DOHH2 (cell line): Measurements from ENCODE around the gene GABRB1.

Source experiments
- H3F3A ChIP-seq: fragments of 200-600 bp; sonication (generic), shearing (Covaris generic); 2 replicates; pipeline ENCODE4 v1.6.0; 2016; ENCODE audit warnings: antibody characterized with exemption, mild to moderate bottlenecking; ENCODE audit not compliant: control insufficient read depth, insufficient read depth
- H3K27ac ChIP-seq: fragments of 200-600 bp; sonication (generic); 2 replicates; pipeline ENCODE4 v1.5.1; 2014; ENCODE audit warnings: low read depth, mild to moderate bottlenecking, low read length, moderate library complexity
- H3K27me3 ChIP-seq: fragments of 200-600 bp; sonication (generic); 2 replicates; pipeline ENCODE4 v1.6.1; 2014; ENCODE audit warnings: mild to moderate bottlenecking, low read length, mixed read lengths; ENCODE audit not compliant: control insufficient read depth
- H3K36me3 ChIP-seq: fragments of 200-600 bp; sonication (generic); 2 replicates; pipeline ENCODE4 v1.6.1; 2014; ENCODE audit warnings: mild to moderate bottlenecking, low read length, moderate library complexity, mixed read lengths; ENCODE audit not compliant: control insufficient read depth
- H3K4me1 ChIP-seq: fragments of 200-600 bp; sonication (generic); 2 replicates; pipeline ENCODE4 v1.6.1; 2014; ENCODE audit warnings: mild to moderate bottlenecking, low read length, mixed read lengths; ENCODE audit not compliant: control insufficient read depth
- H3K4me2 ChIP-seq: fragments of 200-600 bp; sonication (generic); 2 replicates; pipeline ENCODE4 v1.6.0; 2014; ENCODE audit warnings: mild to moderate bottlenecking, low read length, moderate library complexity
- H3K4me3 ChIP-seq: fragments of 200-600 bp; sonication (generic); 2 replicates; pipeline ENCODE4 v1.5.1; 2014; ENCODE audit warnings: mild to moderate bottlenecking, low read length, mixed read lengths
- H3K79me2 ChIP-seq: fragments of 200-600 bp; sonication (generic); 2 replicates; pipeline ENCODE4 v1.6.1; 2014; ENCODE audit warnings: mild to moderate bottlenecking, low read length, mixed read lengths; ENCODE audit not compliant: control insufficient read depth
- H3K9me2 ChIP-seq: fragments of 200-600 bp; sonication (generic); replicated peaks from 2 replicates; pipeline ENCODE4 v1.6.1; 2014; ENCODE audit warnings: mild to moderate bottlenecking, low read length, mixed read lengths; ENCODE audit not compliant: control insufficient read depth
- H3K9me3 ChIP-seq: fragments of 200-600 bp; sonication (generic); 2 replicates; pipeline ENCODE4 v1.6.1; 2014; ENCODE audit warnings: antibody characterized with exemption, low read length, mixed read lengths; ENCODE audit not compliant: control insufficient read depth, insufficient read depth
- H4K20me1 ChIP-seq: fragments of 200-600 bp; sonication (generic); 2 replicates; pipeline ENCODE4 v1.6.0; 2014; ENCODE audit warnings: low read depth, mild to moderate bottlenecking, antibody characterized with exemption, low read length, moderate library complexity; ENCODE audit not compliant: control insufficient read depth, insufficient read depth
- CTCF ChIP-seq: fragments of 200-600 bp; sonication (generic); IDR thresholded peaks from one replicate; pipeline ENCODE4 v1.5.1; 2014; ENCODE audit warnings: antibody characterized with exemption, mild to moderate bottlenecking, low read depth, low read length; ENCODE audit not compliant: poor library complexity, severe bottlenecking
- EZH2phosphoT487 ChIP-seq: fragments of 200-600 bp; sonication (generic); IDR thresholded peaks from 2 replicates; pipeline ENCODE4 v1.6.1; 2017; ENCODE audit warnings: borderline replicate concordance, mild to moderate bottlenecking, antibody characterized with exemption, low read length, moderate library complexity, mixed read lengths

GABRB1 gene

DNA sequence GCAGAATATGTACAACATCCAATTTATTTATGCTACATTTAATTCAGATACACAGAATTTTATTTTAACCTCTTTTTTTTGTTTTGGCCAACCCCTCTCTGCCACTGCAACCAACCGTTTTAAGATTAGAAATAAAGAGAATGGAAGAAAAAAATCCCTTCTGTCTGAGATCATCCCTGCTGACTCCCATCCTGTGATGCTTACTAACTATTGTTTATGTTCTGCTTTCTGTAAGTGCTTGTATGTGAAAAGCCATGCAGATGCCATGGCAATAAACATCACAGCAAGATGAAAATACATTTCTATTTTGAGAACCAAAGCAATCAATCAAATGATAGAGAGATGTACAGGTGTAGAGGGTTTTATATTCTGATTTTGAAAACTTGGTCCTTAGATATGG, 70.1 kb downstream of the GABRB1 start:
- no peak for TF ChIP-seq CTCF
- TF ChIP-seq EZH2phosphoT487 = no peak
- Histone ChIP-seq H3K9me2 (no peaks in the 10 kb centered on the region), H3K79me2 (no peaks in the 10 kb centered on the region), H3K9me3 (no peaks in the 10 kb centered on the region), H3K4me1 (no peaks in the 10 kb centered on the region), H4K20me1 (no peaks in the 10 kb centered on the region), H3F3A (no peaks in the 10 kb centered on the region), H3K27ac (no peak overlapping the region), H3K4me3 (no peak overlapping the region), H3K27me3 (peaks cover 4% of the 10 kb centered on the region; the same call in 1 of the 2 replicates), H3K4me2 (no peak overlapping the region), H3K36me3 (no peaks in the 10 kb centered on the region)

- Histone ChIP-seq H3K4me3 (no peak overlapping the region), H3K36me3 (no peaks in the 10 kb centered on the region), H3K9me3 (no peaks in the 10 kb centered on the region), H3K27me3 (peaks cover 4% of the 10 kb centered on the region; the same call in 1 of the 2 replicates), H3K4me2 (no peak overlapping the region), H3F3A (no peaks in the 10 kb centered on the region), H3K79me2 (no peaks in the 10 kb centered on the region), H4K20me1 (no peaks in the 10 kb centered on the region), H3K9me2 (no peaks in the 10 kb centered on the region), H3K27ac (no peak overlapping the region), H3K4me1 (no peaks in the 10 kb centered on the region)
- TF ChIP-seq EZH2phosphoT487 (no peak), CTCF (no peak)
Observed at GRCh38 chr4:47104986-47105385, 73.6 kb downstream of the GABRB1 start.

- Histone ChIP-seq H3K36me3 (no peaks in the 10 kb centered on the region), H3K27me3 (peaks cover 4% of the 10 kb centered on the region; the same call in 1 of the 2 replicates), H3K4me2 (no peak overlapping the region), H4K20me1 (no peaks in the 10 kb centered on the region), H3K27ac (no peak overlapping the region), H3K79me2 (no peaks in the 10 kb centered on the region), H3K4me3 (no peak overlapping the region), H3K9me3 (no peaks in the 10 kb centered on the region), H3K4me1 (no peaks in the 10 kb centered on the region), H3F3A (no peaks in the 10 kb centered on the region), H3K9me2 (no peaks in the 10 kb centered on the region)
- TF ChIP-seq CTCF (no peak), EZH2phosphoT487 (no peak)
Observed at GRCh38 chr4:47106561-47106960, 75.2 kb downstream of the GABRB1 start.
